A549 (cell line): ENCODE measurements around the gene RAD51B. TPM values are rescaled to one million over a fixed set of nuclear protein-coding genes. Genes with fewer than 3 reads are reported as not detected.
A peak's percentile ranks its signal among the peaks of the same experiment; 100 is the strongest.

Experiments used
- ATAC-seq, 2 experiments: fragments of 200-7000 bp in 1 of 2; fragments of >200 bp in 1 of 2; cut with Nextera tagmentation in 1 of 2; cut with Tn5 transposase in 1 of 2; 3 replicates each; pipeline versions ENCODE4 v1.8.0 to v1.9.1; 2018 to 2020; ENCODE audit warnings: mild to moderate bottlenecking in 1 of 2, moderate library complexity in 1 of 2
- CTCF ChIA-PET: fragments of 300-600 bp; sonication (Branson Sonifier 250); formaldehyde crosslinking; extraction: SDS; loops from one replicate; lab custom pipeline; 2021; ENCODE audit warnings: antibody characterized with exemption, inconsistent platforms; lab: Yijun Ruan, JAX
- POLR2A ChIA-PET: fragments of 350-600 bp; formaldehyde crosslinking; extraction: SDS; loops from one replicate; lab custom pipeline; 2021; ENCODE audit warnings: antibody characterized with exemption, inconsistent platforms; lab: Yijun Ruan, JAX
- DNase-seq, 2 experiments: peaks; one replicate each; pipeline versions ENCODE4 v3.0.0 to v3.0.0-alpha.2; 2011 to 2016; ENCODE audit warnings: low read depth in 1 of 2, low spot score in 1 of 2
- FAIRE-seq: peaks from 2 replicates; lab custom pipeline; 2011; peaks lifted over from hg19 to GRCh38; lab: Jason Lieb, UNC
- H3K27ac ChIP-seq, 2 experiments: fragments of >200 bp; sonication (Bioruptor Twin); formaldehyde crosslinking; 3 replicates each; pipeline ENCODE4 v1.5.1; 2016 to 2017
- H3K4me1 ChIP-seq: fragments of >200 bp; sonication (Bioruptor Twin); formaldehyde crosslinking; 3 replicates; pipeline ENCODE4 v1.6.1; 2016
- H3K4me2 ChIP-seq: fragments of >200 bp; sonication (Bioruptor Twin); formaldehyde crosslinking; 3 replicates; pipeline ENCODE4 v1.6.1; 2016
- H3K4me3 ChIP-seq: fragments of >200 bp; sonication (Bioruptor Twin); formaldehyde crosslinking; 3 replicates; pipeline ENCODE4 v1.5.1; 2016
- H3K9me3 ChIP-seq: fragments of >200 bp; sonication (Bioruptor Twin); formaldehyde crosslinking; 3 replicates; pipeline ENCODE4 v1.6.1; 2016
- EHMT2 ChIP-seq: fragments of 200-600 bp; sonication (generic); IDR thresholded peaks from 2 replicates; pipeline ENCODE4 v1.6.1; 2016; ENCODE audit warnings: antibody characterized with exemption, low read depth, mild to moderate bottlenecking, moderate library complexity
- HDAC2 ChIP-seq: fragments of 200-600 bp; sonication (generic); IDR thresholded peaks from 2 replicates; pipeline ENCODE4 v1.6.1; 2016
- HOXA7 ChIP-seq: fragments of 250-450 bp; sonication (Bioruptor Pico); IDR thresholded peaks from 2 replicates; pipeline ENCODE4 v1.5.0; 2020; ENCODE audit warnings: mild to moderate bottlenecking, moderate library complexity
- JUN ChIP-seq, 2 experiments: fragments of >200 bp; sonication (Bioruptor Twin); formaldehyde crosslinking; IDR thresholded peaks; 2 replicates in 1 of 2; 3 replicates in 1 of 2; pipeline ENCODE4 v1.6.1; 2016 to 2017
- JUNB ChIP-seq: fragments of >200 bp; sonication (Bioruptor Twin); formaldehyde crosslinking; IDR thresholded peaks from 2 replicates; pipeline ENCODE4 v1.6.1; 2016
- KDM1A ChIP-seq: fragments of 200-600 bp; sonication (generic); IDR thresholded peaks from 2 replicates; pipeline ENCODE4 v1.6.1; 2016; ENCODE audit warnings: low read depth, mild to moderate bottlenecking
- KDM5A ChIP-seq: fragments of 200-600 bp; sonication (generic); IDR thresholded peaks from 2 replicates; pipeline ENCODE4 v1.6.1; 2016; ENCODE audit warnings: antibody characterized with exemption, mild to moderate bottlenecking
- NFE2L2 ChIP-seq: fragments of 150-350 bp; conservative IDR thresholded peaks from 2 replicates; pipeline ENCODE4 v1.6.1; 2014; ENCODE audit warnings: low read length
- NR3C1 ChIP-seq: fragments of >200 bp; sonication (Bioruptor Twin); formaldehyde crosslinking; IDR thresholded peaks from 3 replicates; pipeline ENCODE4 v1.6.1; 2017
- PHF8 ChIP-seq: fragments of 200-600 bp; sonication (generic); IDR thresholded peaks from 2 replicates; pipeline ENCODE4 v1.6.1; 2016; ENCODE audit warnings: low read depth, mild to moderate bottlenecking, antibody characterized with exemption, moderate library complexity, borderline replicate concordance
- RARB ChIP-seq: fragments of 250-450 bp; sonication (Bioruptor Pico); IDR thresholded peaks from 2 replicates; pipeline ENCODE4 v1.8.0; 2021; ENCODE audit warnings: mild to moderate bottlenecking, moderate library complexity
- RCOR1 ChIP-seq: fragments of 150-350 bp; IDR thresholded peaks from 2 replicates; pipeline ENCODE4 v1.6.1; 2014; ENCODE audit warnings: antibody characterized with exemption, low read length, low read depth
- REST ChIP-seq: fragments of 200-600 bp; sonication (generic); IDR thresholded peaks from 2 replicates; pipeline ENCODE4 v1.6.1; 2016; ENCODE audit warnings: antibody characterized with exemption, mild to moderate bottlenecking, moderate library complexity
- SREBF2 ChIP-seq: fragments of 450-650 bp; IDR thresholded peaks from 2 replicates; pipeline ENCODE4 v1.6.1; 2014; ENCODE audit warnings: mild to moderate bottlenecking, moderate library complexity
- TP53 ChIP-seq: fragments of 250-450 bp; sonication (Bioruptor Pico); IDR thresholded peaks from 2 replicates; pipeline ENCODE4 v1.5.0; 2021; ENCODE audit warnings: mild to moderate bottlenecking, moderate library complexity
- whole genome bisulfite sequencing: methylation state at CpG from one replicate; pipeline ENCODE4 v1.1.6; 2017; ENCODE audit errors: missing lambda C conversion rate; 5-methylcytosine and 5-hydroxymethylcytosine counted together
- polyA plus RNA-seq, 4 experiments: library from polyadenylated mRNA; depleted of rRNA in 3 of 4; stranded (reverse); fragments of >200 nt; fragmentation: RNase III in 1 of 4; extraction: RNeasy Plus Mini Kit Qiagen cat#74134 plus additional on column Dnase treatment in 1 of 4; gene quantifications; 2 replicates in 3 of 4; 3 replicates in 1 of 4; pipeline ENCODE4 v1.2.3, GENCODE V29; 2011 to 2017
- TF ChIP-seq, protein P1 (sequence below): fragments of 150-350 bp; IDR thresholded peaks from 2 replicates; pipeline ENCODE4 v1.6.1; 2014; ENCODE audit warnings: low read depth, mild to moderate bottlenecking, low read length
- TF ChIP-seq, protein P2 (sequence below): fragments of >200 bp; sonication (Bioruptor Twin); formaldehyde crosslinking; IDR thresholded peaks from 3 replicates; pipeline ENCODE4 v1.6.1; 2016
- TF ChIP-seq, protein P3 (sequence below): fragments of >200 bp; sonication (Bioruptor Twin); formaldehyde crosslinking; IDR thresholded peaks from 2 replicates; pipeline ENCODE4 v1.6.1; 2016

Gene RAD51B
- polyA plus RNA-seq, 2 of the 4 experiments (the other 2 are of a cell fraction) = 7.2 to 10.8 TPM

DNA sequence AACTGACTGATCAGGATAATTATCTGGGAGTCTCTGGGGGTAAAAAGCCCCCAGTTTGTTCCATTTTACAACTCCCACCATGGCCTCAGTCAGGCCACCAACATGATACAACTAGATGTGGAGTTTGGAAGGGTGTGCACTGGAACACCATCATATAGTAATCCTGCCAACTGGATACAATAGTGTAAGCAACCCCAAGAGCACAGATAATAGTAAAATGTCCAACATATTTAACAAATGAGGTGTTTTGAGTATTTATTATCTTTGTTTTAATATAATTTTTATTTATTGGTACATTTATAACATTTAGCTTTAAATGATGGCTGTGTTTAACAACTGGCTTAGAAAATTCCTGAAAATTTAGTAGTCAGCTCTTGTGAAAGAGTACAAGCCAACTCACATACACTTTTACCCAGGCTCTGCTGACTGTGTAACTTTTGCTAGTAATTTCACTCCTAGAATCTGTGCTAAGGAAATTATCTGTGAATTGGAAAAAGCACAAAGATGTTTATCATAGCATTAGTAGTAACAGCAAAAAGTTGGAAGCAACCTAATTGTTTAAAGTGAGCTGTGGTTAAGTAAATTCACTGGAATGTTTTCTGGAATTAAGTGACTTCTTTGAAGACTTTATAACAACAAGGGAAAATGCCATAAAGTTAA, 196.8 kb downstream of the RAD51B start:
- H3K4me2 ChIP-seq = peak overlapping the region; percentile 19; the same call in 2 of the 3 replicates
- CTCF ChIA-PET = interaction anchor here (1.8 kb wide), 1 partner anchor 828 kb away, joined by 4 read pairs; no protein-coding TSS in a partner anchor
- TF ChIP-seq JUNB (no peak), TP53 (no peak), SREBF2 (no peak), PHF8 (no peak), RCOR1 (no peak), NFE2L2 (no peak), REST (no peak), KDM1A (no peak), NR3C1 (no peak), KDM5A (no peak), JUN (IDR thresholded peaks at IDR 0.05) (no peak), HDAC2 (no peak), EHMT2 (no peak), RARB (CRISPR knock-in tag) (no peak)
- TF ChIP-seq, protein P1, sequence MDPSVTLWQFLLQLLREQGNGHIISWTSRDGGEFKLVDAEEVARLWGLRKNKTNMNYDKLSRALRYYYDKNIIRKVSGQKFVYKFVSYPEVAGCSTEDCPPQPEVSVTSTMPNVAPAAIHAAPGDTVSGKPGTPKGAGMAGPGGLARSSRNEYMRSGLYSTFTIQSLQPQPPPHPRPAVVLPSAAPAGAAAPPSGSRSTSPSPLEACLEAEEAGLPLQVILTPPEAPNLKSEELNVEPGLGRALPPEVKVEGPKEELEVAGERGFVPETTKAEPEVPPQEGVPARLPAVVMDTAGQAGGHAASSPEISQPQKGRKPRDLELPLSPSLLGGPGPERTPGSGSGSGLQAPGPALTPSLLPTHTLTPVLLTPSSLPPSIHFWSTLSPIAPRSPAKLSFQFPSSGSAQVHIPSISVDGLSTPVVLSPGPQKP = no peak
- TF ChIP-seq, protein P2, sequence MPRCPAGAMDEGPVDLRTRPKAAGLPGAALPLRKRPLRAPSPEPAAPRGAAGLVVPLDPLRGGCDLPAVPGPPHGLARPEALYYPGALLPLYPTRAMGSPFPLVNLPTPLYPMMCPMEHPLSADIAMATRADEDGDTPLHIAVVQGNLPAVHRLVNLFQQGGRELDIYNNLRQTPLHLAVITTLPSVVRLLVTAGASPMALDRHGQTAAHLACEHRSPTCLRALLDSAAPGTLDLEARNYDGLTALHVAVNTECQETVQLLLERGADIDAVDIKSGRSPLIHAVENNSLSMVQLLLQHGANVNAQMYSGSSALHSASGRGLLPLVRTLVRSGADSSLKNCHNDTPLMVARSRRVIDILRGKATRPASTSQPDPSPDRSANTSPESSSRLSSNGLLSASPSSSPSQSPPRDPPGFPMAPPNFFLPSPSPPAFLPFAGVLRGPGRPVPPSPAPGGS = no peak

DNA sequence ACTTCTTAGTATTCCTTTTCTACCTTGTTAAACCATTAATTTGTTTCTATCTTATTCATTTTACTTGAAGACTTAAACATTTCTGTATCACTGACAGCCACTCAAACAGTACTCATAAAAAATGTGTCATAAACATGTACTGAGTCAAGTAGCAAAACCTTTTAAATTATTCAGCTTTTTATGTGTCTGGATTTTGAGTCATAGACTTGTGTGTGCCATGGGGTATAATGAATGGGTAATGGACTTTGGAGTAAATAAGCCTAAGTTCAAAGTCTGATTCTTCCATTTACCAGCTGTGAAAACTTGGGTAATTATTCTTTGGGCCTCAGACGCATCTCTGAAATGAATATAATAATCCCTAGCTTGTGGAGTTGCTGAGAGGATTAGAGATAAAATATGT, 199.0 kb downstream of the RAD51B start:
- ChIA-PET CTCF (interaction anchor here (0.9 to 1.5 kb wide), 2 partner anchors 9 to 15 kb away, joined by 3 to 7 read pairs; no protein-coding TSS in a partner anchor), POLR2A (no interaction called here)
- Histone ChIP-seq H3K4me3 (no peak overlapping the region), H3K4me1 (peaks cover 40% of the 10 kb centered on the region), H3K4me2 (peak overlapping the region; percentile 44), H3K27ac (0 out of 6 replicates have a peak overlapping the region, but pooled peaks of 1 of the 2 experiments have one; percentile 31), H3K9me3 (peaks cover 8% of the 10 kb centered on the region; the same call in 1 of the 3 replicates)
- WGBS = 77% methylated on average over 1 of the region's 1 CpG
- TF ChIP-seq HOXA7 (CRISPR knock-in tag) = no peak
- TF ChIP-seq, protein P3, sequence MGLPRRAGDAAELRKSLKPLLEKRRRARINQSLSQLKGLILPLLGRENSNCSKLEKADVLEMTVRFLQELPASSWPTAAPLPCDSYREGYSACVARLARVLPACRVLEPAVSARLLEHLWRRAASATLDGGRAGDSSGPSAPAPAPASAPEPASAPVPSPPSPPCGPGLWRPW = no peak
- DNase-seq = no peak
- FAIRE-seq = no peak
- ATAC-seq = no peak

More for the DNA sequence above, 196.8 kb downstream of the RAD51B start:
- FAIRE-seq (peak; percentile 76), DNase-seq (no peak), ATAC-seq (no peak)
- no peak overlapping the region for H3K4me3 ChIP-seq
- POLR2A ChIA-PET = no interaction called here
- peaks cover 4% of the 10 kb centered on the region; the same call in 1 of the 3 replicates for H3K9me3 ChIP-seq
- H3K4me1 ChIP-seq = peaks cover 62% of the 10 kb centered on the region
- H3K27ac ChIP-seq = peak overlapping the region; percentile 3 to 57; a peak in 2 of 6 replicates
